IgD-negative memory B cell (primary cell): ENCODE data around the gene TMEM238L. TPM values are rescaled to one million over a fixed set of nuclear protein-coding genes. Genes with fewer than 3 reads are reported as not detected.
A peak's percentile ranks its signal among the peaks of the same experiment; 100 is the strongest.
"Not testable (repeated sequence)": the region's sequence is repeated elsewhere in the genome, so short reads cannot be mapped to it uniquely, and the experiment has no call there.

ENCODE experiments used
- H3K27ac Mint-ChIP-seq, 3 donors: one replicate each; pipeline ENCODE4 v1.8.0; 2020 to 2022; ENCODE audit warnings: mild to moderate bottlenecking in 3 of 3, mixed read lengths in 3 of 3, moderate library complexity in 1 of 3
- H3K27me3 Mint-ChIP-seq: one replicate; pipeline ENCODE4 v1.8.0; 2021; ENCODE audit warnings: mixed read lengths
- H3K36me3 Mint-ChIP-seq: one replicate; pipeline ENCODE4 v1.8.0; 2020; ENCODE audit warnings: mild to moderate bottlenecking, mixed read lengths
- H3K4me1 Mint-ChIP-seq, 3 donors: one replicate each; pipeline ENCODE4 v1.8.0; 2020 to 2022; ENCODE audit warnings: mixed read lengths in 3 of 3, mild to moderate bottlenecking in 1 of 3
- H3K4me3 Mint-ChIP-seq, 4 donors: one replicate each; pipeline ENCODE4 v1.8.0; 2020 to 2022; ENCODE audit warnings: mild to moderate bottlenecking in 4 of 4, mixed read lengths in 4 of 4, moderate library complexity in 3 of 4
- H3K9me3 Mint-ChIP-seq, 3 donors: one replicate each; pipeline ENCODE4 v1.8.0; 2020 to 2021; ENCODE audit warnings: mixed read lengths in 3 of 3, mild to moderate bottlenecking in 1 of 3
- polyA plus RNA-seq: library from polyadenylated mRNA; unstranded; fragments of 300-500 nt; fragmentation: Illumina TruSeq; gene quantifications from one replicate; pipeline ENCODE4 v1.2.3, GENCODE V29; 2021

TMEM238L gene
- polyA plus RNA-seq: not detected

DNA sequence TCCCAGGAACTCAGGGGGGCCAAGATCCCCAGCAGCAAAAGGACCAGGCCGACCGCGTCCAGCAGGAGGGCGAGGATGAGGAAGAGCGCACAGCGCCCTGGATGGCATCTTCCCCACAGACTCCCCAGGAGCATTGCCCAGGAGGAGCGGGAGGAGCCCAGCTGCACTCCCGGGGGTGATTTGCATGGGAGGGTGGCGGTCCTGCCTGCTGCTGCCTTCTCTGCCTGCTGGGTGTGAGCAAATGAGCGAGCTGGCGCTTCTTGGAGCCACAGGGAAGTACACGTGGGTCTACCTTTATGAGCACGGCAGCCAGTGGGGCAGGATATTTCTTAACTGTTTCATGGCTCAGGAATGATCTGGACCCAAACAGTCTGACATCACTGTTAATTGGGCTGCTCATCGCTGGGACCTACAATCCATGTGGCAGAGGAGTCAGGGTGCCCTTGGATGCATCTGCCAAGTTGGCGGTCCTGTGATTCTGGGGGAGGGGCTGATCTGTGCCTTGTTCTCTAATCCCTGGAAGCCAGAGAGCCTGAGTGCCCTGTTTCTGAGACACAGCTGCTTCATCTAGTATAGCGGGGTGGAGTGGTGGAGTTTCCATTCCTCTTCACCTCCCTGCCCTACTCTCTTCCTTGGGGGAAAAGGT is at the start of gene TMEM238L:
TSS of gene TMEM238L (minus strand) at position 270 of the 646 bp plus-strand sequence. CDS start at position 134, 136 bp downstream.
- H3K27ac Mint-ChIP-seq: no peak within 1 kb of the TSS
- H3K9me3 Mint-ChIP-seq: no peaks in the 10 kb centered on the region
- no peaks in the 10 kb centered on the region for H3K36me3 Mint-ChIP-seq

GRCh38 chr17:10846636-10847035 is 42.7 kb upstream of the TMEM238L start:
- not testable (repeated sequence) for H3K27ac Mint-ChIP-seq, H3K4me1 Mint-ChIP-seq, H3K9me3 Mint-ChIP-seq, H3K27me3 Mint-ChIP-seq, H3K36me3 Mint-ChIP-seq
- H3K4me3 Mint-ChIP-seq: peak overlapping the region in 1 of 4 donors; percentile 10

More for the DNA sequence above, at the start of gene TMEM238L:
- peaks cover 2% of the 10 kb centered on the region for H3K27me3 Mint-ChIP-seq
- H3K4me3 Mint-ChIP-seq: no peak within 1 kb of the TSS
- no peaks in the 10 kb centered on the region for H3K4me1 Mint-ChIP-seq

GRCh38 chr17:10845388-10845751 is 41.5 kb upstream of the TMEM238L start:
- H3K4me3 Mint-ChIP-seq: peak overlapping the region in 3 of 4 donors; percentile 39 to 94 (median 93)
- H3K36me3 Mint-ChIP-seq: no peaks in the 10 kb centered on the region
- peaks cover 0 to 7% (median 5%) of the 10 kb centered on the region in 3 donors for H3K4me1 Mint-ChIP-seq
- H3K27me3 Mint-ChIP-seq: peaks cover 9% of the 10 kb centered on the region
- peaks cover 0 to 2% (median 0%) of the 10 kb centered on the region in 3 donors for H3K9me3 Mint-ChIP-seq
- H3K27ac Mint-ChIP-seq: no peak overlapping the region

- H3K4me1 Mint-ChIP-seq: peaks cover 0 to 7% (median 5%) of the 10 kb centered on the region in 3 donors
- H3K27ac Mint-ChIP-seq: no peak overlapping the region
- H3K4me3 Mint-ChIP-seq: peak overlapping the region in 3 of 4 donors; percentile 39 to 94 (median 93)
- peaks cover 9% of the 10 kb centered on the region for H3K27me3 Mint-ChIP-seq
- H3K9me3 Mint-ChIP-seq: peaks cover 0 to 1% (median 0%) of the 10 kb centered on the region in 3 donors
- no peaks in the 10 kb centered on the region for H3K36me3 Mint-ChIP-seq
These were observed 40.9 kb upstream of the TMEM238L start for GRCh38 chr17:10844621-10845387.

- no peak overlapping the region for H3K4me3 Mint-ChIP-seq
- no peaks in the 10 kb centered on the region for H3K36me3 Mint-ChIP-seq
- H3K9me3 Mint-ChIP-seq: no peaks in the 10 kb centered on the region
- no peak overlapping the region for H3K27ac Mint-ChIP-seq
- peaks cover 9% of the 10 kb centered on the region for H3K27me3 Mint-ChIP-seq
- H3K4me1 Mint-ChIP-seq: peaks cover 0 to 7% (median 5%) of the 10 kb centered on the region in 3 donors
These were observed 39.9 kb upstream of the TMEM238L start for GRCh38 chr17:10843811-10844210.

GRCh38 chr17:10842658-10843057 is 38.8 kb upstream of the TMEM238L start:
- Mint-ChIP-seq H3K4me1 (peaks cover 0 to 7% (median 5%) of the 10 kb centered on the region in 3 donors), H3K4me3 (no peak overlapping the region), H3K36me3 (no peaks in the 10 kb centered on the region), H3K27ac (peak overlapping the region in 1 of 3 donors; percentile 67), H3K9me3 (no peaks in the 10 kb centered on the region), H3K27me3 (peaks cover 9% of the 10 kb centered on the region)

GRCh38 chr17:10838682-10839081 is 34.8 kb upstream of the TMEM238L start:
- Mint-ChIP-seq H3K4me1 (no peaks in the 10 kb centered on the region), H3K36me3 (no peaks in the 10 kb centered on the region), H3K9me3 (no peaks in the 10 kb centered on the region), H3K27ac (no peak overlapping the region), H3K4me3 (no peak overlapping the region), H3K27me3 (no peaks in the 10 kb centered on the region)

DNA sequence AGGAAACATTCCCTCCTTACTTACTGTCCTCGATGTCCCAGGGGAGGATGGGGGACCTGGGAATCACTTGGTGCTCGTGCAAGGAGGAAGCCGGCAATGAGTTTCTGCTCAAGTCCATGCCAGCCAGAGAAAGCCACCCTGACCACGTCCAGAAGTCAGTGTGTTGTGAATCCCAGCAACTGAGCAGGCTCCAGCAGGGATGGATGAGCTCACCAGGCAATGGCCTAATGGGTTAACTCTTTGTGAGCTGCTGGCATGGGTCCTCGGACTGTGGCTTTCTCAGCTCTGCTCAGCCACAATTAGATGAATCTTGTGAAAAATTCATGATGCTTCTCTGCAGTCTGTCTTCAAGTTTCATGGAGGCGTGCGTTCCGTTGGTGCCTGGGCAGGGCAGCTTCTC is 34.0 kb upstream of the TMEM238L start, which contains the start of gene PIRT:
TSS of gene PIRT (minus strand) at position 167 of the 400 bp plus-strand sequence. CDS start 12,442 bp downstream, outside the sequence.
- no peaks in the 10 kb centered on the region for H3K27me3 Mint-ChIP-seq
- H3K4me1 Mint-ChIP-seq: no peaks in the 10 kb centered on the region
- H3K36me3 Mint-ChIP-seq: no peaks in the 10 kb centered on the region
- H3K9me3 Mint-ChIP-seq: no peaks in the 10 kb centered on the region
- no peak within 1 kb of the TSS for H3K27ac Mint-ChIP-seq
- peak within 1 kb of the TSS in 1 of 4 donors; percentile 44 for H3K4me3 Mint-ChIP-seq

DNA sequence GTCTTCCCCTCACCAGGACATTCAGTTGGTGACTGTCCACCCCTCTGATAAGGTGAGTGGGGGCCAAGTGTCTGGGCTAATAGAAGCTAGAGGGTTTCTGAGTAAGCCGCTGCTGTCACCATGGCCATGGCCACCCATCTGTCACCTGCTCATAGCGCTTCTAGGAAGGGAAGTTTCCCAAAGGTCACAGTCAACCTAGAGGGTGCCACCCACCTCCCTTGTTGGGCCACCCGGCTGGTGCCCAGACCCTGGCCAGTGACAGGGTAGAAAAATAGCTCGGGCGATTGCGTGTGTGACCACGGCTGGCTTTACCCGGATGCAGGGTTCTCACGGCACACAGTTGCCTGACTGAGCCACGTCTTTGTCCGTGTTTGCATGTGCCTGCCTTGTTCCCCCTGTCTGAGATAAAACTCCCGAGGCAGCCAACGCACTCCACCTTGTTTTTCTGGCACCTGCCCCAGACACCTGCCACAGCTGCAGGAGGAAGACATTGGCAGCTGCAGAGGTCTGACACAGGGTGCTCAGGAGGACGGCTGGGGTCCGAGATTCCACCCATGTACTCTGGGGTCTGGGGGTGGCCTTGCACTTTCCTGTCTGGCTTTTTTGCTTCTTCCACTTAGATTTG is 33.2 kb upstream of the TMEM238L start:
- Mint-ChIP-seq H3K4me1 (no peaks in the 10 kb centered on the region), H3K9me3 (no peaks in the 10 kb centered on the region), H3K27me3 (no peaks in the 10 kb centered on the region), H3K36me3 (no peaks in the 10 kb centered on the region), H3K27ac (no peak overlapping the region), H3K4me3 (no peak overlapping the region)

GRCh38 chr17:10836145-10836544 is 32.2 kb upstream of the TMEM238L start:
- no peaks in the 10 kb centered on the region for H3K9me3 Mint-ChIP-seq
- H3K4me3 Mint-ChIP-seq: no peak overlapping the region
- H3K4me1 Mint-ChIP-seq: no peaks in the 10 kb centered on the region
- H3K36me3 Mint-ChIP-seq: no peaks in the 10 kb centered on the region
- no peaks in the 10 kb centered on the region for H3K27me3 Mint-ChIP-seq
- no peak overlapping the region for H3K27ac Mint-ChIP-seq

- no peaks in the 10 kb centered on the region for H3K9me3 Mint-ChIP-seq
- H3K27me3 Mint-ChIP-seq: no peaks in the 10 kb centered on the region
- no peaks in the 10 kb centered on the region for H3K4me1 Mint-ChIP-seq
- H3K36me3 Mint-ChIP-seq: no peaks in the 10 kb centered on the region
- H3K4me3 Mint-ChIP-seq: no peak overlapping the region
- H3K27ac Mint-ChIP-seq: no peak overlapping the region
These were observed 27.8 kb upstream of the TMEM238L start for GRCh38 chr17:10831696-10832095.

- no peak overlapping the region for H3K27ac Mint-ChIP-seq
These were observed 24.1 kb upstream of the TMEM238L start for GRCh38 chr17:10827898-10828552.

GRCh38 chr17:10824874-10825273 is 21.0 kb upstream of the TMEM238L start:
- H3K4me3 Mint-ChIP-seq: no peak overlapping the region
- H3K4me1 Mint-ChIP-seq: no peaks in the 10 kb centered on the region
- peaks cover 3% of the 10 kb centered on the region for H3K36me3 Mint-ChIP-seq
- H3K27ac Mint-ChIP-seq: no peak overlapping the region
- H3K9me3 Mint-ChIP-seq: no peaks in the 10 kb centered on the region
- peaks cover 5% of the 10 kb centered on the region for H3K27me3 Mint-ChIP-seq

More at GRCh38 chr17:10827898-10828552, 24.1 kb upstream of the TMEM238L start:
- H3K36me3 Mint-ChIP-seq: peaks cover 2% of the 10 kb centered on the region
- H3K4me3 Mint-ChIP-seq: no peak overlapping the region
- H3K9me3 Mint-ChIP-seq: no peaks in the 10 kb centered on the region
- no peaks in the 10 kb centered on the region for H3K4me1 Mint-ChIP-seq
- peaks cover 5% of the 10 kb centered on the region for H3K27me3 Mint-ChIP-seq

GRCh38 chr17:10821770-10822169 is 17.9 kb upstream of the TMEM238L start:
- Mint-ChIP-seq H3K4me3 (no peak overlapping the region), H3K9me3 (no peaks in the 10 kb centered on the region), H3K27me3 (peaks cover 5% of the 10 kb centered on the region), H3K36me3 (peaks cover 3% of the 10 kb centered on the region), H3K27ac (no peak overlapping the region), H3K4me1 (no peaks in the 10 kb centered on the region)

- Mint-ChIP-seq H3K36me3 (peaks cover 3% of the 10 kb centered on the region), H3K9me3 (no peaks in the 10 kb centered on the region), H3K27me3 (peaks cover 7% of the 10 kb centered on the region), H3K4me3 (no peak overlapping the region), H3K27ac (no peak overlapping the region), H3K4me1 (no peaks in the 10 kb centered on the region)
These were observed 17.2 kb upstream of the TMEM238L start for GRCh38 chr17:10821054-10821453.
